ENCODE results near the gene HMOX1. TPM values are rescaled to one million over a fixed set of nuclear protein-coding genes. Genes with fewer than 3 reads are reported as not detected.
A peak's percentile ranks its signal among the peaks of the same experiment; 100 is the strongest.

HMOX1 gene
- total RNA-seq, 4 donors from 2014 or later = 1.00 to 172 (median 42.7) TPM

GRCh38 chr22:35432228-35432905 lies 51.5 kb downstream of the HMOX1 start:
- no peak for TF ChIP-seq POLR2A (IDR thresholded peaks at IDR 0.05)
- TF ChIP-seq CTCF (IDR thresholded peaks at IDR 0.05) = no peak
- no peak for TF ChIP-seq EP300 (IDR thresholded peaks at IDR 0.05; ENCODE audit: low read depth)
- TF ChIP-seq POLR2AphosphoS5 (IDR thresholded peaks at IDR 0.05) = no peak
- no peak for DNase-seq
- intact Hi-C loops (cut with DNase I; ENCODE audit: low total_unique reads) (no loop called here), in situ Hi-C loops (cut with MboI; ENCODE audit: low pct_ligation_motif_present in 1 of 4, low pct_unique_long_range_greater_than_20kb in 1 of 4, low sequenced_read_pairs in 3 of 4) (loop anchor here (5.0 to 10.0 kb wide), 2 partner anchors 150 to 152 kb away; no protein-coding TSS in a partner anchor)
- no peaks in the 10 kb centered on the region for H3K36me3 ChIP-seq
- peaks cover 9 to 12% of the 10 kb centered on the region in 2 donors for H3K9me3 ChIP-seq
- no peak overlapping the region for H3K4me3 ChIP-seq
- 76 to 93% methylated on average over 3 to 13 of the region's 13 CpGs for WGBS, 2 donors (ENCODE audit: low coverage in 1 of 2)
- peak overlapping the region in 2 of 4 donors; percentile 44 to 59 for H3K27ac ChIP-seq
- no peaks in the 10 kb centered on the region for H3K27me3 ChIP-seq
- peaks cover 7 to 17% (median 11%) of the 10 kb centered on the region in 4 donors for H3K4me1 ChIP-seq

GRCh38 chr22:35434061-35434710 lies 53.3 kb downstream of the HMOX1 start:
- H3K27me3 ChIP-seq = no peaks in the 10 kb centered on the region
- no peak for DNase-seq
- H3K4me3 ChIP-seq = no peak overlapping the region
- WGBS, 2 donors (ENCODE audit: low coverage in 1 of 2) = 93 to 98% methylated on average over 2 to 5 of the region's 5 CpGs
- peaks cover 9 to 12% of the 10 kb centered on the region in 2 donors for H3K9me3 ChIP-seq
- H3K27ac ChIP-seq = no peak overlapping the region
- in situ Hi-C loops (cut with MboI; ENCODE audit: low pct_ligation_motif_present in 1 of 4, low pct_unique_long_range_greater_than_20kb in 1 of 4, low sequenced_read_pairs in 3 of 4) = loop anchor here (5.0 to 10.0 kb wide), 2 partner anchors 148 to 151 kb away; no protein-coding TSS in a partner anchor
- intact Hi-C loops (cut with DNase I; ENCODE audit: low total_unique reads) = no loop called here
- H3K4me1 ChIP-seq = peaks cover 7 to 17% (median 11%) of the 10 kb centered on the region in 4 donors
- H3K36me3 ChIP-seq = no peaks in the 10 kb centered on the region
- TF ChIP-seq CTCF (IDR thresholded peaks at IDR 0.05) = no peak
- TF ChIP-seq POLR2AphosphoS5 (IDR thresholded peaks at IDR 0.05) = no peak
- TF ChIP-seq POLR2A (IDR thresholded peaks at IDR 0.05) = no peak
- no peak for TF ChIP-seq EP300 (IDR thresholded peaks at IDR 0.05; ENCODE audit: low read depth)

GRCh38 chr22:35435201-35435740 lies 54.4 kb downstream of the HMOX1 start:
- Histone ChIP-seq H3K4me1 (peaks cover 7 to 17% (median 11%) of the 10 kb centered on the region in 4 donors), H3K9me3 (peaks cover 9 to 12% of the 10 kb centered on the region in 2 donors), H3K4me3 (no peak overlapping the region), H3K27ac (no peak overlapping the region), H3K36me3 (no peaks in the 10 kb centered on the region), H3K27me3 (no peaks in the 10 kb centered on the region)
- DNase-seq = no peak
- in situ Hi-C loops (cut with MboI; ENCODE audit: low pct_ligation_motif_present in 1 of 4, low pct_unique_long_range_greater_than_20kb in 1 of 4, low sequenced_read_pairs in 3 of 4) = loop anchor here in 2 of 4 donors (10.0 kb wide), 1 partner anchor 150 kb away; no protein-coding TSS in a partner anchor
- no peak for TF ChIP-seq CTCF (IDR thresholded peaks at IDR 0.05)
- no peak for TF ChIP-seq POLR2A (IDR thresholded peaks at IDR 0.05)
- TF ChIP-seq EP300 (IDR thresholded peaks at IDR 0.05; ENCODE audit: low read depth) = no peak
- no peak for TF ChIP-seq POLR2AphosphoS5 (IDR thresholded peaks at IDR 0.05)
- 86% methylated on average over 8 of the region's 8 CpGs; no CpG with 5 or more reads in 1 of the 2 donors for WGBS, 2 donors (ENCODE audit: low coverage in 1 of 2)
- intact Hi-C loops (cut with DNase I; ENCODE audit: low total_unique reads) = no loop called here

- in situ Hi-C loops (cut with MboI; ENCODE audit: low pct_ligation_motif_present in 1 of 4, low pct_unique_long_range_greater_than_20kb in 1 of 4, low sequenced_read_pairs in 3 of 4) (loop anchor here in 2 of 4 donors (10.0 kb wide), 1 partner anchor 148 kb away; no protein-coding TSS in a partner anchor), intact Hi-C loops (cut with DNase I; ENCODE audit: low total_unique reads) (no loop called here)
- no peak for TF ChIP-seq CTCF (IDR thresholded peaks at IDR 0.05)
- no peak for TF ChIP-seq EP300 (IDR thresholded peaks at IDR 0.05; ENCODE audit: low read depth)
- no peak for TF ChIP-seq POLR2AphosphoS5 (IDR thresholded peaks at IDR 0.05)
- no peak for TF ChIP-seq POLR2A (IDR thresholded peaks at IDR 0.05)
These were observed 55.5 kb downstream of the HMOX1 start for GRCh38 chr22:35436421-35436820.

More at GRCh38 chr22:35436421-35436820, 55.5 kb downstream of the HMOX1 start:
- Histone ChIP-seq H3K27ac (no peak overlapping the region), H3K4me1 (peaks cover 2 to 11% (median 6%) of the 10 kb centered on the region in 4 donors), H3K27me3 (no peaks in the 10 kb centered on the region), H3K9me3 (peaks cover 9 to 12% of the 10 kb centered on the region in 2 donors), H3K36me3 (no peaks in the 10 kb centered on the region), H3K4me3 (no peak overlapping the region)
- no peak for DNase-seq
- 79% methylated on average over 5 of the region's 5 CpGs; no CpG with 5 or more reads in 1 of the 2 donors for WGBS, 2 donors (ENCODE audit: low coverage in 1 of 2)

Measured in transverse colon (tissue), 4 donors.